HepG2 (cell line): ENCODE results near the gene TBC1D10B. TPM values are rescaled to one million over a fixed set of nuclear protein-coding genes. Genes with fewer than 3 reads are reported as not detected.

Source experiments
- ATF4 ChIP-seq, 2 experiments: fragments of 450-650 bp in 1 of 2; sonication (generic) in 1 of 2; formaldehyde crosslinking; IDR thresholded peaks; 2 replicates each; pipeline versions ENCODE4 v1.5.0 to v1.8.0; 2020 to 2022; ENCODE audit warnings: mild to moderate bottlenecking in 1 of 2, missing genetic modification reagents in 1 of 2
- ETV6 ChIP-seq: sonication (generic); formaldehyde crosslinking; conservative IDR thresholded peaks from 2 replicates; pipeline ENCODE4 v1.4.0; 2020; ENCODE audit warnings: missing genetic modification reagents
- HNRNPH1 ChIP-seq: fragments of 200-400 bp; formaldehyde crosslinking; optimal IDR thresholded peaks from 2 replicates; pipeline ENCODE3; 2017; ENCODE audit warnings: mild to moderate bottlenecking, low read depth, low read length
- IRF1 ChIP-seq: sonication (generic); formaldehyde crosslinking; IDR thresholded peaks from 2 replicates; pipeline ENCODE4 v1.4.0; 2020; ENCODE audit warnings: low read depth, mild to moderate bottlenecking, missing genetic modification reagents
- IRF9 ChIP-seq: sonication (generic); formaldehyde crosslinking; IDR thresholded peaks from 2 replicates; pipeline ENCODE4 v1.8.0; 2022; ENCODE audit warnings: missing genetic modification reagents, mild to moderate bottlenecking, borderline replicate concordance
- KLF15 ChIP-seq: sonication (generic); formaldehyde crosslinking; IDR thresholded peaks from 2 replicates; pipeline ENCODE4 v1.8.1; 2023; ENCODE audit warnings: borderline replicate concordance, mild to moderate bottlenecking, inconsistent platforms, missing genetic modification reagents, mixed read lengths
- MBD4 ChIP-seq: IDR thresholded peaks from 2 replicates; pipeline ENCODE4 v1.6.1; 2012; ENCODE audit warnings: low read length, inconsistent platforms, borderline replicate concordance
- MLX ChIP-seq: IDR thresholded peaks from 2 replicates; pipeline ENCODE4 v1.6.1; 2016
- MNT ChIP-seq: fragments of 450-650 bp; IDR thresholded peaks from 2 replicates; pipeline ENCODE4 v1.6.1; 2016
- NPAS2 ChIP-seq: sonication (generic); formaldehyde crosslinking; IDR thresholded peaks from 2 replicates; pipeline ENCODE4 v1.8.0; 2022; ENCODE audit warnings: mild to moderate bottlenecking, missing genetic modification reagents, borderline replicate concordance
- NR0B2 ChIP-seq: sonication (generic); formaldehyde crosslinking; IDR thresholded peaks from 2 replicates; pipeline ENCODE4 v1.4.0; 2020; ENCODE audit warnings: mild to moderate bottlenecking, missing genetic modification reagents
- NRL ChIP-seq: sonication (generic); formaldehyde crosslinking; IDR thresholded peaks from 2 replicates; pipeline ENCODE4 v1.5.0; 2020; ENCODE audit warnings: missing genetic modification reagents, mild to moderate bottlenecking, moderate library complexity, borderline replicate concordance
- PTBP1 ChIP-seq: fragments of 200-400 bp; formaldehyde crosslinking; IDR thresholded peaks from 2 replicates; pipeline ENCODE4 v1.6.1; 2018; ENCODE audit warnings: low read length, low read depth; ENCODE audit not compliant: poor library complexity, severe bottlenecking
- REL ChIP-seq: sonication (generic); formaldehyde crosslinking; conservative IDR thresholded peaks from 2 replicates; pipeline ENCODE4 v1.8.0; 2022; ENCODE audit warnings: mild to moderate bottlenecking, missing genetic modification reagents, moderate library complexity
- USF2 ChIP-seq, 2 experiments: sonication (generic) in 1 of 2; formaldehyde crosslinking in 1 of 2; IDR thresholded peaks; 2 replicates each; pipeline versions ENCODE4 v1.5.1 to v1.6.1; 2011 to 2020; ENCODE audit warnings: borderline replicate concordance in 1 of 2, low read depth in 1 of 2, low read length in 1 of 2, mild to moderate bottlenecking in 1 of 2, missing genetic modification reagents in 1 of 2, moderate library complexity in 1 of 2
- ZC3H13 ChIP-seq: sonication (generic); formaldehyde crosslinking; IDR thresholded peaks from 2 replicates; pipeline ENCODE4 v1.8.1; 2023; ENCODE audit warnings: mild to moderate bottlenecking, missing genetic modification reagents, moderate library complexity
- ZNF260 ChIP-seq: sonication (generic); formaldehyde crosslinking; IDR thresholded peaks from 2 replicates; pipeline ENCODE4 v1.4.0; 2020; ENCODE audit warnings: missing genetic modification reagents, low read depth, mild to moderate bottlenecking, borderline replicate concordance
- ZNF746 ChIP-seq: sonication (generic); formaldehyde crosslinking; IDR thresholded peaks from 2 replicates; pipeline ENCODE4 v1.8.0; 2022; ENCODE audit warnings: mild to moderate bottlenecking, missing genetic modification reagents
- ZNF816 ChIP-seq: sonication (generic); formaldehyde crosslinking; IDR thresholded peaks from 2 replicates; pipeline ENCODE4 v1.8.0; 2022; ENCODE audit warnings: missing genetic modification reagents, mild to moderate bottlenecking, borderline replicate concordance
- polyA plus RNA-seq, 8 experiments: library from polyadenylated mRNA; depleted of rRNA in 3 of 8; stranded (reverse) in 7 of 8; unstranded in 1 of 8; fragments of >200 nt; fragmentation: Illumina TruSeq in 4 of 8; extraction: Trizol in 4 of 8; gene quantifications; 2 replicates each; pipeline versions ENCODE4 v1.2.1 to v1.2.3, GENCODE V29; 2011 to 2016; ENCODE audit warnings: low read depth in 4 of 8, missing spikeins in 1 of 8, mixed read lengths in 1 of 8; ENCODE audit not compliant: insufficient read depth in 1 of 8
- total RNA-seq, 5 experiments: library from RNA; depleted of rRNA; stranded (reverse); fragments of >200 nt; fragmentation: Illumina TruSeq; extraction: Trizol; gene quantifications; 2 replicates each; pipeline ENCODE4 v1.2.3, GENCODE V29; 2016; ENCODE audit warnings: low read depth in 1 of 5

Gene TBC1D10B
- total and polyA plus RNA-seq, 2 of the 13 experiments (the other 11 are each of a cell fraction or from before 2014, with no cell fraction given) = 15.7 to 24.8 TPM

- no peak for TF ChIP-seq NR0B2 (CRISPR knock-in tag)
- TF ChIP-seq NRL (CRISPR knock-in tag) = no peak; the same call in 1 of the 2 replicates
- TF ChIP-seq MBD4 = no peak
- no peak; the same call in 1 of the 2 replicates for TF ChIP-seq REL
- TF ChIP-seq ETV6 (CRISPR knock-in tag) = no peak
- no peak for TF ChIP-seq NPAS2 (CRISPR knock-in tag)
- TF ChIP-seq ZC3H13 (CRISPR knock-in tag) = no peak
- TF ChIP-seq ZNF746 (CRISPR knock-in tag) = no peak
- peak; percentile 64; the same call in 1 of the 2 replicates for TF ChIP-seq USF2 (IDR thresholded peaks at IDR 0.05; ENCODE audit: low read depth, low read length)
- no peak for TF ChIP-seq USF2 (CRISPR knock-in tag; IDR thresholded peaks at IDR 0.05; ENCODE audit: borderline replicate concordance)
- no peak for TF ChIP-seq KLF15 (CRISPR knock-in tag)
- TF ChIP-seq ATF4 (CRISPR knock-in tag; IDR thresholded peaks at IDR 0.05) = no peak
- 0 out of 2 replicates have a peak, but pooled peaks have one; percentile 39 for TF ChIP-seq IRF1 (CRISPR knock-in tag)
- TF ChIP-seq ZNF816 = no peak
- TF ChIP-seq MNT = no peak
- TF ChIP-seq MLX = no peak
- TF ChIP-seq HNRNPH1 = peak; percentile 58
- no peak for TF ChIP-seq IRF9
- no peak for TF ChIP-seq ZNF260 (CRISPR knock-in tag)
- TF ChIP-seq PTBP1 = no peak
These were observed 15.7 kb downstream of the TBC1D10B start (continued) for GRCh38 chr16:30354423-30355143.
